ENCODE data around the gene BUD13. TPM values are rescaled to one million over a fixed set of nuclear protein-coding genes. Genes with fewer than 3 reads are reported as not detected.

The BUD13 gene
- total RNA-seq, 1 experiment from 2014 or later = 30.0 TPM

- H3K27ac ChIP-seq (ENCODE audit: low read length) = no peak overlapping the region
- peaks cover 15% of the 10 kb centered on the region for H3K4me1 ChIP-seq (ENCODE audit: control insufficient read depth, insufficient read depth, low read length)
- no peaks in the 10 kb centered on the region for H3K27me3 ChIP-seq (ENCODE audit: control insufficient read depth, insufficient read depth, low read length)
- no TSS peak for BruUV-seq (replicated peaks)
- POLR2A ChIA-PET = no interaction called here
- CTCF ChIA-PET = no interaction called here
- peaks cover 32% of the 10 kb centered on the region for H3K36me3 ChIP-seq (ENCODE audit: control insufficient read depth, insufficient read depth, low read length)
- ATAC-seq (no peak), DNase-seq (ENCODE audit: low read depth, low spot score) (no peak)
- intact Hi-C loops (cut with micrococcal nuclease; ENCODE audit: unreplicated experiment) (no loop called here), in situ Hi-C loops (cut with HindIII; ENCODE audit: low pct_unique_long_range_greater_than_20kb, low sequenced_read_pairs) (no loop called here)
- H3K4me3 ChIP-seq (ENCODE audit: low read depth in 2 of 2, low read length in 2 of 2) = no peak overlapping the region
- no peaks in the 10 kb centered on the region for H3K9me3 ChIP-seq (ENCODE audit: control insufficient read depth, insufficient read depth, low read depth, low read length)
- TF ChIP-seq CTCF (IDR thresholded peaks at IDR 0.05) (no peak), TCF7L2 (IDR thresholded peaks at IDR 0.05; ENCODE audit: low read depth, low read length) (no peak), REST (IDR thresholded peaks at IDR 0.05; ENCODE audit: insufficient read depth in 1 of 2, low read depth in 2 of 2, low read length in 1 of 2) (no peak), SIN3A (IDR thresholded peaks at IDR 0.05; ENCODE audit: borderline replicate concordance, insufficient read depth, low read depth, low read length) (no peak), POLR2AphosphoS5 (IDR thresholded peaks at IDR 0.05; ENCODE audit: low read depth, low read length) (no peak)
Measured at GRCh38 chr11:116776522-116776984, 3.8 kb upstream of the BUD13 start.

DNA sequence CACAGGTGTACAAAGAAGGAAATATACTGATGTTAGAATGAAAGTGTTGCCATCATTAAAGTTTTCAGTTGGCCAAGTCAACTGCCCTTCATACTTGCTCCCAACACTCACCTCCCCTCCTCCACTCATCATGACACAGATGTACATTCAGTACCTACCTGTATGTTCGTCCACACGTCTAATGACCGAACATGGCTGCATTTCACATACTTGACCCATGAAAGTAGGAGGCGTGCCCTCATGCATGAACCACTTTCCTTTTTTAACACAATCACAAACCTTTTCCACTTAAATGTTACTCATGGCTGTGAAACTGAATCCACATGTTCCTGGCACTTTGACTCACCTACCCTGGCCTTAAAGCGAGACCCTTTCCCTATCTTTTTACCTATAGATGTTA is 3.2 kb upstream of the BUD13 start:
- Histone ChIP-seq H3K9me3 (ENCODE audit: control insufficient read depth, insufficient read depth, low read depth, low read length) (no peaks in the 10 kb centered on the region), H3K27me3 (ENCODE audit: control insufficient read depth, insufficient read depth, low read length) (no peaks in the 10 kb centered on the region), H3K4me3 (ENCODE audit: low read depth in 2 of 2, low read length in 2 of 2) (no peak overlapping the region), H3K4me1 (ENCODE audit: control insufficient read depth, insufficient read depth, low read length) (peaks cover 20% of the 10 kb centered on the region), H3K36me3 (ENCODE audit: control insufficient read depth, insufficient read depth, low read length) (peaks cover 27% of the 10 kb centered on the region), H3K27ac (ENCODE audit: low read length) (no peak overlapping the region)
- POLR2A ChIA-PET = interaction anchor here (0.7 kb wide), 2 partner anchors 37 to 47 kb away, joined by 6 to 8 read pairs; no protein-coding TSS in a partner anchor
- intact Hi-C loops (cut with micrococcal nuclease; ENCODE audit: unreplicated experiment) (no loop called here), in situ Hi-C loops (cut with HindIII; ENCODE audit: low pct_unique_long_range_greater_than_20kb, low sequenced_read_pairs) (no loop called here)
- TF ChIP-seq TCF7L2 (IDR thresholded peaks at IDR 0.05; ENCODE audit: low read depth, low read length) (no peak), POLR2AphosphoS5 (IDR thresholded peaks at IDR 0.05; ENCODE audit: low read depth, low read length) (peak; percentile 34; the same call in 1 of the 2 replicates), SIN3A (IDR thresholded peaks at IDR 0.05; ENCODE audit: borderline replicate concordance, insufficient read depth, low read depth, low read length) (no peak), REST (IDR thresholded peaks at IDR 0.05; ENCODE audit: insufficient read depth in 1 of 2, low read depth in 2 of 2, low read length in 1 of 2) (no peak)
- no peak for DNase-seq (ENCODE audit: low read depth, low spot score)
- no TSS peak for BruUV-seq (replicated peaks)
- CTCF ChIA-PET = no interaction called here
- no peak for ATAC-seq
